Measurements from ENCODE around the gene INPP4B.

INPP4B gene

DNA sequence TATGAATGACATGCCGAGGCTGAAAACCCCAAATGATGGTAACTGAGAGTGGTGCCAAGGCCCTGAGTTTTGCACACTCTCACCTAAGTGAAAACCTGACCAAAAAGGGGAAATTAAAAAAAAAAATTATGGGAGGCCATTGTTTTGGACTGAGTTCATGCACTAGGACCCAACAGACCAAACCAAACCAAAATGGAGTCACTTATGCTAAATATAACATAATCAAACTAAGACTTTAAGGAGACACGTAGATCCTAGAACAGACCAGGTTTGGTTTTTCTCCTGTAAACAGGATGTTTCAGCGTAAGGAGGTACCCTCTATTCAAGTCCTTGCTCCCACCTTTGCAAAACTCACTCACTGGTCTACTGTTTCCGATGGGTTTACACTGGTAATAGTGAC is 453.0 kb downstream of the INPP4B start:
- no peak overlapping the region for H3K4me3 ChIP-seq (replicated peaks; ENCODE audit: low read depth, low read length)
- H3K36me3 ChIP-seq (ENCODE audit: control insufficient read depth, insufficient read depth, low read length), result no peaks in the 10 kb centered on the region
- TF ChIP-seq, protein P1, sequence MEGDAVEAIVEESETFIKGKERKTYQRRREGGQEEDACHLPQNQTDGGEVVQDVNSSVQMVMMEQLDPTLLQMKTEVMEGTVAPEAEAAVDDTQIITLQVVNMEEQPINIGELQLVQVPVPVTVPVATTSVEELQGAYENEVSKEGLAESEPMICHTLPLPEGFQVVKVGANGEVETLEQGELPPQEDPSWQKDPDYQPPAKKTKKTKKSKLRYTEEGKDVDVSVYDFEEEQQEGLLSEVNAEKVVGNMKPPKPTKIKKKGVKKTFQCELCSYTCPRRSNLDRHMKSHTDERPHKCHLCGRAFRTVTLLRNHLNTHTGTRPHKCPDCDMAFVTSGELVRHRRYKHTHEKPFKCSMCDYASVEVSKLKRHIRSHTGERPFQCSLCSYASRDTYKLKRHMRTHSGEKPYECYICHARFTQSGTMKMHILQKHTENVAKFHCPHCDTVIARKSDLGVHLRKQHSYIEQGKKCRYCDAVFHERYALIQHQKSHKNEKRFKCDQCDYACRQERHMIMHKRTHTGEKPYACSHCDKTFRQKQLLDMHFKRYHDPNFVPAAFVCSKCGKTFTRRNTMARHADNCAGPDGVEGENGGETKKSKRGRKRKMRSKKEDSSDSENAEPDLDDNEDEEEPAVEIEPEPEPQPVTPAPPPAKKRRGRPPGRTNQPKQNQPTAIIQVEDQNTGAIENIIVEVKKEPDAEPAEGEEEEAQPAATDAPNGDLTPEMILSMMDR (IDR thresholded peaks at IDR 0.05; ENCODE audit: insufficient read depth, low read length, poor library complexity, severe bottlenecking), result no peak
- H3K27me3 ChIP-seq (replicated peaks; ENCODE audit: control insufficient read depth, insufficient read depth, low read length), result no peaks in the 10 kb centered on the region
- DNase-seq (ENCODE audit: extremely low read depth, insufficient read length), result no peak

DNA sequence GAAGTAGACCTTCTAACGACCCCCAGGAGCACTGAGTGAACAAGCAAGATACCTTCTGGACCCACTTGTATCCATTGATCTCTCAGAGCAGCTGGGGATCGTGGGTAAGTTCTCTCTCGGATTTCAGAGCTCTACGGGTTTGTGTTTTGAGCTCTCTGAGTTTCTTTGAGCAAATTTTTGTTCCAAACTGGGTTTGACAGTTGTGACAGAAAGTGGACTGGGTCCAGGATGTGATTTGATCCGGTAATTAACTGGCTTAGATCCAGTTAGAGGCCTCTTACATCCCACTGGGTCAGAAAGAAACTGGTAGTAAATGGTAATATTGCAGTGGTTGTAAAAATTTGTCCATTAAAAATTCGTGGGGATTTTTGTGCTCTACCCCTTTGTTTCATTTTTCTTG is 459.2 kb downstream of the INPP4B start:
- DNase-seq (ENCODE audit: extremely low read depth, insufficient read length), result no peak
- H3K27me3 ChIP-seq (replicated peaks; ENCODE audit: control insufficient read depth, insufficient read depth, low read length), result no peaks in the 10 kb centered on the region; the same call in 1 of the 2 replicates
- TF ChIP-seq, protein P1 (IDR thresholded peaks at IDR 0.05; ENCODE audit: insufficient read depth, low read length, poor library complexity, severe bottlenecking), result no peak
- no peaks in the 10 kb centered on the region for H3K36me3 ChIP-seq (ENCODE audit: control insufficient read depth, insufficient read depth, low read length)
- no peak overlapping the region for H3K4me3 ChIP-seq (replicated peaks; ENCODE audit: low read depth, low read length)

DNA sequence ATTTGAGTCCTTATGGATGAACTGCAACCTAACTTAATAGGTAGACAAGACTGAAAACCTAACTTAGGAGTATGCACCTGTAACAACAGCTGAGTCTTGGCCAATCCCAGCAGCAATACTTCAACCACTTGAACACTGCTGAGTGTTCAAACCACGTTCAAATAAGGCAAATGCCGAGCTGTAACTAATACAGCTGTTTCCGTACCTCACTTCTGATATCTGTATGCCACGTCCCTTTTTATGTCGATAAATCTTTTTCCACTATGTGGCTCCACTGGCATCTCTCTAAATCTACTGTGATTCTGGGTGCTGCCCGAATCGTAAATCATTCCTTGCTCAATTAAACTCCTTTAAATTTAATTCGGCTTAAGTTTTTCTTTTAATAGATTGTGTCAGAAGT is 459.7 kb downstream of the INPP4B start:
- Histone ChIP-seq H3K36me3 (ENCODE audit: control insufficient read depth, insufficient read depth, low read length) (no peaks in the 10 kb centered on the region), H3K4me3 (replicated peaks; ENCODE audit: low read depth, low read length) (no peak overlapping the region), H3K27me3 (replicated peaks; ENCODE audit: control insufficient read depth, insufficient read depth, low read length) (no peaks in the 10 kb centered on the region; the same call in 1 of the 2 replicates)
- TF ChIP-seq, protein P1 (IDR thresholded peaks at IDR 0.05; ENCODE audit: insufficient read depth, low read length, poor library complexity, severe bottlenecking), result no peak
- no peak for DNase-seq (ENCODE audit: extremely low read depth, insufficient read length)

DNA sequence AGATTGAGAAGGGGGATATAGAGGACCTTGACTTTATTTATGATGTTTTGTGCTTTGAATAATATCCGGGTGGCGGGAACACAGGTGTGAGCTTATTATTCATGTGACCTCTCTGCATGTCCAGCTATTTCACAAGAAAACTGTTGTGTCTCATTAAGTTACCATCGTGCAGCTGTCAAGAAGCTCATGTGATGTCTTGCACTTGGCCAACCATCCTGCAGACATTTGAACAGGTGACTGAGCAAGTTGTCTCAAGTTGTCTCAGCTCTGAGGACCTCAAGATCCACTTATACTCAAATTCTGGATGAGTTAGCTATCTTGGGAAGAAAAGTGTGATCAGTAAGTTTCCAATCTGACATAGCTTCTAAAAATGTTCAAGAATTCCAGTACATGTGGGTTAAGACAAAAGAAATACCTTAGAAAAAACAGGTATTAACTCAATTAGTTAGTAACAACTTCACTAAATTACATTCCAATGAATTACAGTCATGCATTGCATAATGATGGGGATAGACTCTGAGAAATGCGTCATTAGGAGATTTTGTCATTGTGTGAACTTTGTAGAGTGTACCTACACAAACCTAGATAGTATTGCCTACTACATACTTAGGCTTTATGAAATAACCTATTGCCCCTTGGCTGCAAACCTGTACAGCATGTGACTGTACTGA is 462.2 kb downstream of the INPP4B start:
- no peaks in the 10 kb centered on the region for H3K36me3 ChIP-seq (ENCODE audit: control insufficient read depth, insufficient read depth, low read length)
- TF ChIP-seq, protein P1 (IDR thresholded peaks at IDR 0.05; ENCODE audit: insufficient read depth, low read length, poor library complexity, severe bottlenecking), result no peak
- no peak for DNase-seq (ENCODE audit: extremely low read depth, insufficient read length)
- no peak overlapping the region for H3K4me3 ChIP-seq (replicated peaks; ENCODE audit: low read depth, low read length)
- no peaks in the 10 kb centered on the region; the same call in none of the 2 replicates for H3K27me3 ChIP-seq (replicated peaks; ENCODE audit: control insufficient read depth, insufficient read depth, low read length)

GRCh38 chr4:142383354-142383753 is 462.7 kb downstream of the INPP4B start:
- TF ChIP-seq, protein P1 (IDR thresholded peaks at IDR 0.05; ENCODE audit: insufficient read depth, low read length, poor library complexity, severe bottlenecking), result no peak
- no peaks in the 10 kb centered on the region for H3K36me3 ChIP-seq (ENCODE audit: control insufficient read depth, insufficient read depth, low read length)
- no peak overlapping the region for H3K4me3 ChIP-seq (replicated peaks; ENCODE audit: low read depth, low read length)
- no peak for DNase-seq (ENCODE audit: extremely low read depth, insufficient read length)
- no peaks in the 10 kb centered on the region; the same call in none of the 2 replicates for H3K27me3 ChIP-seq (replicated peaks; ENCODE audit: control insufficient read depth, insufficient read depth, low read length)
